SHP77 (cell line): ENCODE results near the gene PCYT1A.
"Not testable (repeated sequence)": the region's sequence is repeated elsewhere in the genome, so short reads cannot be mapped to it uniquely, and the experiment has no call there.

Experiments used
- DNase-seq, 2 experiments: peaks; one replicate each; lab custom pipeline; 2025; lab: John Stamatoyannopoulos, UW

PCYT1A gene

GRCh38 chr3:196214783-196215441 lies 72.6 kb downstream of the PCYT1A start:
- no peak for DNase-seq

GRCh38 chr3:196210673-196211556 lies 76.6 kb downstream of the PCYT1A start, which contains the start of gene ZDHHC19:
TSS of gene ZDHHC19 (minus strand) at chr3:196211400. CDS start at chr3:196211315, 85 bp downstream.
- no peak for DNase-seq

GRCh38 chr3:196209944-196210672 lies 77.4 kb downstream of the PCYT1A start:
- DNase-seq = not testable (repeated sequence)

- DNase-seq = no peak
These were observed 78.4 kb downstream of the PCYT1A start for GRCh38 chr3:196208942-196209695.

DNA sequence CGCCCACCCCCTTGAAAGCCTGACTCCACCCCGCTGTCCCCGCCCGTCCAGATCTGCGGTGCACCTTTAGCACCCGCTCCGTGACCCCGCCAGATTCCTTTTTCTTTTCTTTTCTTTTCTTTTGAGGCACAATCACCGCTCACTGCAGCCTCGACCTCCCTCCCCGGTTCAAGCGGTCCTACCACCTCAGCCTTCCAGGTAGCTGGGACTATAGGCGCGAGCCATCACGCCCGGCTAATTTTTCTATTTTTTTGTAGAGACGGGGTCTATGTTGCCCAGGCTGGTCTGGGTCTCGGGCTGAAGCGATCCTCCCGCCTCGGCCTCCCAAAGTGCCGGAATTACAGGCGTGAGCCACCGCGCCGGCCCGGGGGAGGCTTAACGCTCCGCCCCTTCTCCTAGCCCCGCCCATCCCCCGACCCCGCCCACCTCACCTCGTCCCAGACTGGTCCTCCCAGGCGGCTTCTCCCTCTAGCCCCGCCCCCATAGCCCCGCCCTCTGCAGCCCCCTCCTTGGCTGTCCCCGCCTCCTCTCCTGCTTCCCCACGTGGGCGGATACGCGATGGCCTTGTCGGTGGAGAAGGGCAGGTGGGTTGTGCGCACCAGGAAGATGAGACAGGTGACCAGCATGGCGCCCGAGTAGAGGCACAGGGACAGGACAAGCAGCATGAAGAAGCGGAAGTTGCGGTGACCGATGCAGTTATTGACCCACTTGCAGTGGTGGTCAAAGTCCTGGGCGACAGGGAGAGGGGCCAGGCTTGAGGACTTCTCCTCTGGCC lies 79.5 kb downstream of the PCYT1A start:
- no peak for DNase-seq

DNA sequence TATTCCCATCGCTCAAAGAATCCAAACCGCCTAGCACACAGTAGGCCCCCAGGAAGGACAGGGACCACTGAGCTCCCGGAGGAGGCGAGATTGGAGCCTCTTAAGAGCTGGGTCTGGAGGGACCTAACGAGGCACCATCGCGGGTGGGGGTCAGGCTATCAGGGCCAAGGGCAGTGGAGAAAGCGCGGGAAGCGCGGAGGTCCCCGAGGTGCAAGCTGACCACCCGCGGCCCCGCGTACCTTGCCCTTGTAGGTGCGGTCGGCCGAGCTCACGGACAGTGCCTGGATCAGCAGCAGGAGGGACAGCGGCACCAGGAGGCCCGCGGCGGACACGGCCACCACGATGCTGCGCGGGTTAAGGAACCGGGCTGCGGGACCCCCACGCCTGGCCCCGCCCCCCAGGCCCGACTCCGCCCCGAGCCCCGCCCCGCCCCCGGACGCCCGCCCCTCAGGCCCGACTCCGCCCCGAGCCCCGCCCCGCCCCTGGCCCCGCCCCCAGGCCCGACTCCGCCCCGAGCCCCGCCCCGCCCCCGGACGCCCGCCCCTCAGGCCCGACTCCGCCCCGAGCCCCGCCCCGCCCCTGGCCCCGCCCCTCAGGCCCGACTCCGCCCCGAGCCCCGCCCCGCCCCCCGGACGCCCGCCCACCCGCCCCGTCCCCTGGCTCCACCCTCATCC lies 80.2 kb downstream of the PCYT1A start:
- DNase-seq = no peak

DNA sequence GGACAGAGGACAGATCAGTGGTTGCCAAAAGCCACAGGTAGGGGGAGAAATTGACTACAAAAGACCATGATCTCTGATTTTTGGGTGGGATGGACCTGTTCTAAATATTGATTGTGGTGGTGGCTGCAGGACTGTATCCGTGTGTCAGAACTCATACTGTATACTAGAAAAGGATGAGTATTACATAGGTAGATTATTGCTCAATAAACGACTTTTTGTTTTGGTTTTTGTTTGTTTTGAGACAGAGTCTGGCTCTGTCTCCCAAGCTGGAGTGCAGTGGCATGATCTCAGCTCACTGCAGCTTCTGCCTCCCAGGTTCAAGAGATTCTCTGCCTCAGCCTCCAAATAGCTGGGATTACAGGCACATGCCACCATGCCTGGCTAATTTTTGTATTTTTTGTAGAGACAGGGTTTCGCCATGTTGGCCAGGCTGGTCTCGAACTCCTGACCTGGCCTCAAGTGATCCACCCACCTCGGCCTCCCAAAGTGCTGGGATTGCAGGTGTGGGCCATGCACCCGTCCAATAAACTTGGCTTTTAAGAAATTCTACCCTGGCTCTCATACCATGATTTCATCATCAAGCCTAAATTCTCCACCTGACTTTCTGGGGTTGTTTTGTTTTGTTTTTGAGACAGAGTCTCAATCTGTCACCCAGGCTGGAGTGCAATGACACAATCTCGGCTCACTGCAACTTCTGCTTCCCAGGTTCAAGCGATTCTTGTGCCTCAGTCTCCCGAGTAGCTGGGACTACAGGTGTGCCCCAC lies 81.9 kb downstream of the PCYT1A start:
- not testable (repeated sequence) for DNase-seq

DNA sequence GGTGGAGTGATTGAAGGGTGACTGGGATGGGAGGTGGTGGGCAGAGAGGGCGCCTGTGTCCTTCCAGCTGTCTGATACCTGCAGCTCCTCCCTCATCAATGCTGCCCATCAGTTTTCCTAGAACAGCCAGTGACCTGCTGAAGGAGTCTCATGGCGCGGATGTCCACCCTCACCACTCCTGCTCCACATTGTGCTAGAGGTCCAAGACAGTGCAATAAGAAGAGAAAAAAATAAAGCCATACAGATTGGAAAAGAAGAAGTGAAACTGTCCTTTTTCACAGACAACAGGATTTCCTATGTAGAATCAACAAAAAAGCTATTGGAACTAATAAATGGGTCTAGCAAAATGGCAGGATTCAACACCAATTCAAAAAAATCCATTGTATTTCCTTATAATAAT lies 83.7 kb downstream of the PCYT1A start:
- DNase-seq = no peak

GRCh38 chr3:196202516-196202970 lies 85.0 kb downstream of the PCYT1A start:
- DNase-seq = no peak

DNA sequence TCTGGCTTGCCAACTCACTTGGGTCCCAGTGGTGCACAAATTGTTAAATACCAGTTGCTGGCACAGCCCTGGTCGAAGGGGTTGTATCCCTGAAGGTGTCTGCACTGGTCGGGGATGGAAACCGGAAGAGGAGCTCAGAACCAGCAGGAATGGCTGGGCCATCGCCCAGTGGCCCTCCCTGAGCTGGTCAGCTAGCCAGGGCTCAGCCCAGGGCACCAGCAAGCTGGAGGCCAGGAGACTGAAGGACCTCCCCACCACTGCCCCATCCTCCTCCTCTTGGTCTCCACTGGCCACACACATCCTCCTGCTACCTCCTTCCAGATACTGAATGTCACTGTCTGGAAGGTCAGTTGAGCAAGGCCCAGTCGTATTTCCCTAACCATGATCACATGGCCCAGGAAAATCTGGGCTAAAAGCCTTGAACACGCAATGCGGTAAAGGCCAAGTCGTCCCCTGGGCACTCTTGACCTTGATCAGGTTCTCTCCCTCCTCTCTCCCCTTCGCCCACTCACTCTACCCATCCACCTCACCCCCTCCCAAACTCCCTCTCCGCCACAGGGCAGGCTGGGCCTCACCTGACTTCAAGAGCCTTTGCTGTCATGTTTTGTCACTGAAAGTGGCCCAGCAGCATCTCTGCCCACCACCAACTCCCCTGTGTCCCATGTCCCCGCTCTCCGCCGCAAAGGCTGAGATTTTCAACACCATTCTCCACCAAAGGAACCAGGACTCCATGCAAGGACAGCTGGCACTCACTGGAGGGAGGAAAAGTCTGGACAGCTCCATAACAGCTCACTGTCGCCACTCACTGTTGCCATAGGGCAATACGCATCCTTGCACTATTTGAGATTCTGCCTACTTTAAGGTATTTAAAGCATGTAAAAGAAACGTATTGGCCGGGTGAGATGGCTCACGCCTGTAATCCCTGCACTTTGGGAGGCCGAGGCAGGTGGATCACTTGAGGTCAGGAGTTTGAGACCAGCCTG lies 88.5 kb downstream of the PCYT1A start:
- DNase-seq = no peak

DNA sequence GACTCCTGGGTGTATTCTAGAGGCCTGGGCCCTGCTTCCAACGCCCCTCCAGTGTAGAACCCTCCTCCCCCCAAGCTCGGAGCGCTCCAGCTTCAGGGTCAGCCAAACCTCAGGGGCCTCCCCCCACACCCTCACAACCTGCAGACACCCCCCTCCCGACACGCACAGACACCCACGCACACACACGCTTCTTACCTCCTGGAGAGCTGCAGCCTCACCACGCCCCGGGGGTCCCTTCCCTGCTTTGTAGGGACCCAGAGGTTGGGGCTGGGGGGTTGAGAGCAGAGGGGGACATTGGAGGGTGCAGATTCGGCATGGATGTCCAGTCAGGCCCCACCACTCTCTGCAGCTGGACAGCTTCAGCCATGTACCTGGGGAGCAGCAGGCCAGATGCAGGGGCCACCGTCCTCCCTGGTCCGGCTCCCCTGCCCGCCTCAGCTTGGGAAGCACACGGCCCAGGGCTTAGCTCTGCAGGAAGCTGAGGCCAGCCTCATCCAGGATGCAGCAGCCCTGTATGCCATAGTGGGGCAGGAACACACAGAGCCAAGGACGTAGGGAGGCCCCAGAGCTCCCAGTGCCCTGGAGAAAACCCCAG lies 89.3 kb downstream of the PCYT1A start:
- no peak for DNase-seq

DNA sequence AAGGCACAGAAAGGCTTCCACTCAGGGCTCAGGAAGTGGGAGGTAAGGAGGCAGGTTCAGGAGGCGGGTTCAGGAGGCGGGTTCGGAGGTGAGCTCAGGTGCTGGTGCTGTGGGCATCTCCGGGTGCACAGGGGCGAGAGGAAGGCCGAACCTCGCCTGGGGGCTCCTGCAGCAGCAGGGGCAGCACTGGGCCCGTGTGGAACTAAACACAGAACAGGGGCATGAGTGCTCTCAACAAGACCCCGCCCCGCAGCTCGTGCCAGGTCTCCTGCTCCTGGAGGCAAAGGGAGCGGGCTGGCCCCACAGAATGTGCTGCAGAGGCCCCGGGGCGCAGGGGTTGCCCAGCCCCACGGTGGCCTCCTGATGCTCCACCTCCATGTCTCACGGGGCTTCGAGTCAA lies 90.0 kb downstream of the PCYT1A start:
- DNase-seq = no peak

- no peak for DNase-seq
These were observed 91.8 kb downstream of the PCYT1A start for GRCh38 chr3:196195664-196196265.

DNA sequence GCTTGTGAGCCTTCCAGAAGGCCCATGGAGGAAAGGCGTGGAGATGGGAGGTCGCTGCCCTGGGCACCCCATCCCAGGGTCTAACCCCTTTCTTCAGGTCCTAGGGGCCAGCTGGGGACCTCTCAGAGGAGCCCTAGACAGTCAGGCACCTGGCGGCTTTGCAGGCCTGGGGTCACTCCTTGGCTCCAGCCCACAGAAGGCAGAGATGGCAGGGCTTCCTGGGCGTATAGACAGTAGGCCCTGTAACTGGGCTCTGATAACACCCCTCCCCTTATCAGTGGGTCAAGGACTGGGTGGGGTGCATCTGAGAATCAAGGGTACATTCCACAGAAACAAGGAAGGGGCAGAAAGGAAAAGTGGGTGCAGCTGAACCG lies 93.0 kb downstream of the PCYT1A start:
- DNase-seq = no peak

DNA sequence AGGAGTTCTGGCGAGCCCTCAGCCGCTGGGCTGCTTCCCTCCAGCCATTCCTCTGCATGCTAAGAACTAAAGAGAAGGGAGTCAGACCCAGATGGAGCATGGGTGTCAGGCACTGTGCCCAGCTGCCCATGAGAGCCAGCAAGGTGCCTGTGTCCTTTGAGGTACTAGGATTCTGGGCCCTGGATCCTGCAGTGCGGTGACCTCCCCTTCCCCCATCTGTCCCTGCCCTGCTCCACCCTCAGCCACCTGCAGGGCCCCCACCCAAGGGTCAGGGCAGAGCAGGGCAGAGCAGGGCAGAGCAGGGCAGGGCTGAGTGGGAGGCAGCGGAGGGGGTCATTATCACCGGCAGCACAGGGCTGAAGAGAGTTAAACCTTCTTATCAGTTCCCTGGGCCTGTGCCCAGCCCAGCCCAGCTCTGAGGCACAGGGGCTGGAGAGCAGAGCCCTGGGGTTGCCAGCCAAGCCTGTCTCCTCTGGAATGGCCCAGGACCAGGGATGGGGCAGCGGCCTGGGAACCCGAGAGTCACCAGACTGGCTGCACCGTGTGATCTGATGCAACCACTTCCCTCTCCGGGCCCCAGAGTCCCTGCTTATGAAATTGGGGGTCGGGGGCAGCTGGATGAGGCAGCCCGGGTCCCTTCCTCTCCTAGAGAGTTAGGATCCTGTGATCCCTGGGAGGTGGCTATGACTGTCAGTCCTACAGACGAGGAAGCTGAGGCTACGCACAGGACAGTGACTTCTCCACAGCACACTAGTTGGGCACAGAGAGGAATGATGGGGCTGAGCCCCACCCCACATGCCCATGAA lies 93.6 kb downstream of the PCYT1A start:
- DNase-seq = no peak

GRCh38 chr3:196193133-196193735 lies 94.3 kb downstream of the PCYT1A start:
- no peak for DNase-seq
